LHCN-M2 (cell line): ENCODE data around the gene LMCD1. TPM values are rescaled to one million over a fixed set of nuclear protein-coding genes. Genes with fewer than 3 reads are reported as not detected.
"Not testable (repeated sequence)": the region's sequence is repeated elsewhere in the genome, so short reads cannot be mapped to it uniquely, and the experiment has no call there.

Experiments used
- DNase-seq: peaks from one replicate; pipeline ENCODE4 v3.0.0-alpha.2; 2012; ENCODE audit warnings: low read depth
- total RNA-seq: library from RNA; depleted of rRNA; stranded (reverse); fragments of >200 nt; gene quantifications from 2 replicates; pipeline ENCODE4 v1.2.3, GENCODE V29; 2014

LMCD1 gene
- total RNA-seq, 1 experiment from 2014 or later = 30.3 TPM

- DNase-seq = no peak
Measured at GRCh38 chr3:8559351-8559750, 57.7 kb downstream of the LMCD1 start.

GRCh38 chr3:8560366-8561007 lies 58.9 kb downstream of the LMCD1 start:
- DNase-seq = peak; percentile 97

- no peak for DNase-seq
Measured at GRCh38 chr3:8561370-8561769, 59.7 kb downstream of the LMCD1 start.

GRCh38 chr3:8562081-8562595 lies 60.5 kb downstream of the LMCD1 start:
- DNase-seq = no peak

GRCh38 chr3:8563146-8563545 lies 61.5 kb downstream of the LMCD1 start:
- no peak for DNase-seq

- DNase-seq = no peak
Measured at GRCh38 chr3:8563597-8563996, 62.0 kb downstream of the LMCD1 start.

GRCh38 chr3:8565376-8565775 lies 63.8 kb downstream of the LMCD1 start:
- DNase-seq = no peak

GRCh38 chr3:8567784-8568575 lies 66.4 kb downstream of the LMCD1 start:
- DNase-seq = peak; percentile 61

GRCh38 chr3:8571256-8571655 lies 69.6 kb downstream of the LMCD1 start:
- DNase-seq = no peak

GRCh38 chr3:8573342-8573926 lies 71.8 kb downstream of the LMCD1 start:
- no peak for DNase-seq

GRCh38 chr3:8574040-8574669 lies 72.5 kb downstream of the LMCD1 start:
- no peak for DNase-seq

GRCh38 chr3:8574670-8575322 lies 73.2 kb downstream of the LMCD1 start:
- no peak for DNase-seq

GRCh38 chr3:8575364-8576104 lies 73.9 kb downstream of the LMCD1 start:
- peak; percentile 23 for DNase-seq

- DNase-seq = no peak
Measured at GRCh38 chr3:8576436-8576835, 74.8 kb downstream of the LMCD1 start.

GRCh38 chr3:8576841-8577571 lies 75.4 kb downstream of the LMCD1 start:
- DNase-seq = peak; percentile 47

- DNase-seq = no peak
Measured at GRCh38 chr3:8578282-8578681, 76.7 kb downstream of the LMCD1 start.

GRCh38 chr3:8579096-8579495 lies 77.5 kb downstream of the LMCD1 start:
- no peak for DNase-seq

GRCh38 chr3:8579943-8580342 lies 78.3 kb downstream of the LMCD1 start:
- no peak for DNase-seq

- DNase-seq = not testable (repeated sequence)
Measured at GRCh38 chr3:8580434-8580833, 78.8 kb downstream of the LMCD1 start.

- DNase-seq = no peak
Measured at GRCh38 chr3:8581373-8581772, 79.8 kb downstream of the LMCD1 start.
